HepG2 (cell line): Measurements from ENCODE around the gene PDSS2. TPM values are rescaled to one million over a fixed set of nuclear protein-coding genes. Genes with fewer than 3 reads are reported as not detected.
"Not testable (repeated sequence)": the region's sequence is repeated elsewhere in the genome, so short reads cannot be mapped to it uniquely, and the experiment has no call there.

Experiments used
- ATAC-seq: fragments of 200-7000 bp; cut with Tn5 transposase; 3 replicates; pipeline ENCODE4 v1.9.1; 2020; ENCODE audit warnings: mild to moderate bottlenecking, moderate library complexity
- BruUV-seq: library from RNA; stranded (reverse); fragments of 400-500 nt; replicated peaks from 2 replicates; lab custom pipeline; 2021; lab: Mats Ljungman, UMichigan
- CTCF ChIA-PET: fragments of 300-600 bp; formaldehyde crosslinking; extraction: SDS; loops from one replicate; lab custom pipeline; 2021; ENCODE audit warnings: low total read pairs, inconsistent platforms, low intra/inter-chr PET ratio; lab: Yijun Ruan, JAX
- POLR2A ChIA-PET: fragments of 350-600 bp; sonication (Branson Sonifier 250); formaldehyde crosslinking; loops from one replicate; lab custom pipeline; 2020; ENCODE audit warnings: antibody characterized with exemption, inconsistent platforms; lab: Yijun Ruan, JAX
- DNase-seq: peaks from one replicate; pipeline ENCODE4 v3.0.0-alpha.2; 2015; ENCODE audit warnings: low spot score
- FAIRE-seq: peaks from 3 replicates; lab custom pipeline; 2011; peaks lifted over from hg19 to GRCh38; lab: Jason Lieb, UNC
- H2AFZ ChIP-seq: one replicate; pipeline ENCODE4 v1.6.1; 2011; ENCODE audit warnings: low read length, inconsistent platforms
- H3K27ac ChIP-seq: fragments of 300-600 bp; 3 replicates; pipeline ENCODE4 v1.8.0; 2011; ENCODE audit warnings: mixed run types, mild to moderate bottlenecking, mixed read lengths, low read length, inconsistent platforms; ENCODE audit not compliant: insufficient read depth; ENCODE audit errors: extremely low read length
- H3K27me3 ChIP-seq, 2 experiments: fragments of 200-600 bp in 1 of 2; 2 replicates in 1 of 2; 3 replicates in 1 of 2; pipeline versions ENCODE4 v1.6.0 to v1.8.0; 2011; ENCODE audit warnings: low read length in 2 of 2, mild to moderate bottlenecking in 2 of 2, moderate library complexity in 2 of 2, inconsistent platforms in 1 of 2; ENCODE audit not compliant: insufficient read depth in 2 of 2, control insufficient read depth in 1 of 2
- H3K36me3 ChIP-seq, 2 experiments: fragments of 200-600 bp in 1 of 2; replicated peaks in 1 of 2; 2 replicates in 1 of 2; 3 replicates in 1 of 2; pipeline versions ENCODE4 v1.5.1 to v1.8.0; 2011; ENCODE audit warnings: low read length in 2 of 2, inconsistent platforms in 1 of 2; ENCODE audit not compliant: insufficient read depth in 2 of 2, control insufficient read depth in 1 of 2
- H3K4me1 ChIP-seq: 2 replicates; pipeline ENCODE4 v1.5.1; 2012; ENCODE audit warnings: low read length, inconsistent platforms; ENCODE audit not compliant: insufficient read depth
- H3K4me2 ChIP-seq: 2 replicates; pipeline ENCODE4 v1.6.0; 2011; ENCODE audit warnings: low read depth, low read length, inconsistent platforms
- H3K4me3 ChIP-seq, 3 experiments: fragments of 200-600 bp in 1 of 3; sonication (generic), shearing (Covaris generic) in 1 of 3; replicated peaks in 1 of 3; 2 replicates each; pipeline ENCODE4 v1.5.1; 2011 to 2016; ENCODE audit warnings: low read length in 3 of 3, inconsistent platforms in 2 of 3, low read depth in 2 of 3, mild to moderate bottlenecking in 2 of 3, control low read depth in 1 of 3, mixed read lengths in 1 of 3; ENCODE audit not compliant: insufficient read depth in 1 of 3
- H3K79me2 ChIP-seq: one replicate; pipeline ENCODE4 v1.6.1; 2011; ENCODE audit warnings: low read length, inconsistent platforms; ENCODE audit not compliant: insufficient read depth
- H3K9ac ChIP-seq: 2 replicates; pipeline ENCODE4 v1.6.0; 2011; ENCODE audit warnings: mild to moderate bottlenecking, low read depth, low read length, inconsistent platforms; ENCODE audit not compliant: insufficient read depth
- H3K9me3 ChIP-seq: 2 replicates; pipeline ENCODE4 v1.5.1; 2012; ENCODE audit warnings: mild to moderate bottlenecking, low read length
- H4K20me1 ChIP-seq: 2 replicates; pipeline ENCODE4 v1.6.0; 2011; ENCODE audit warnings: inconsistent platforms, mild to moderate bottlenecking, low read length, moderate library complexity; ENCODE audit not compliant: insufficient read depth
- JDP2 ChIP-seq: sonication (generic); formaldehyde crosslinking; IDR thresholded peaks from 2 replicates; pipeline ENCODE4 v1.8.1; 2022; ENCODE audit warnings: missing genetic modification reagents, borderline replicate concordance
- RBM39 ChIP-seq: fragments of 200-400 bp; formaldehyde crosslinking; IDR thresholded peaks from one replicate; pipeline ENCODE4 v1.6.1; 2018; ENCODE audit warnings: antibody characterized with exemption, mild to moderate bottlenecking, low read depth, low read length; ENCODE audit not compliant: poor library complexity, severe bottlenecking
- SOX13 ChIP-seq, 3 experiments: fragments of 450-650 bp in 1 of 3; sonication (generic) in 1 of 3; formaldehyde crosslinking in 1 of 3; IDR thresholded peaks in 2 of 3; conservative IDR thresholded peaks in 1 of 3; 2 replicates each; pipeline versions ENCODE4 v1.5.0 to v1.6.1; 2016 to 2020; ENCODE audit warnings: antibody characterized with exemption in 1 of 3, mild to moderate bottlenecking in 1 of 3, missing compliant biosample characterization in 1 of 3, missing genetic modification reagents in 1 of 3, moderate library complexity in 1 of 3
- TCF12 ChIP-seq, 2 experiments: fragments of 450-650 bp in 1 of 2; sonication (generic) in 1 of 2; formaldehyde crosslinking in 1 of 2; IDR thresholded peaks; 2 replicates each; pipeline versions ENCODE4 v1.6.1 to v1.8.0; 2017 to 2022; ENCODE audit warnings: antibody characterized with exemption in 1 of 2, mild to moderate bottlenecking in 1 of 2, missing genetic modification reagents in 1 of 2, moderate library complexity in 1 of 2
- ZBTB42 ChIP-seq: sonication (generic); formaldehyde crosslinking; IDR thresholded peaks from 2 replicates; pipeline ENCODE4 v1.5.0; 2020; ENCODE audit warnings: mild to moderate bottlenecking, missing genetic modification reagents
- ZEB1 ChIP-seq: IDR thresholded peaks from 2 replicates; pipeline ENCODE4 v1.6.1; 2012; ENCODE audit warnings: mild to moderate bottlenecking, low read depth, inconsistent platforms; ENCODE audit not compliant: insufficient replicate concordance
- ZNF292 ChIP-seq: sonication (generic); formaldehyde crosslinking; IDR thresholded peaks from 2 replicates; pipeline ENCODE4 v1.8.1; 2022; ENCODE audit warnings: mild to moderate bottlenecking, low read depth, missing genetic modification reagents, borderline replicate concordance
- ZNF678 ChIP-seq: sonication (generic); formaldehyde crosslinking; IDR thresholded peaks from 2 replicates; pipeline ENCODE4 v1.4.0; 2020; ENCODE audit warnings: mild to moderate bottlenecking, missing genetic modification reagents
- WGBS: methylation state at CpG from one replicate; pipeline ENCODE4 v1.1.6; 2017; ENCODE audit warnings: low lambda C conversion rate; 5-methylcytosine and 5-hydroxymethylcytosine counted together
- in situ Hi-C: cut with HindIII; loops from 2 replicates; pipeline ENCODE4 v1.10.0; 2017; ENCODE audit warnings: low pct_unique_long_range_greater_than_20kb; ENCODE audit not compliant: extremely low pct_ligation_motif_present
- intact Hi-C: fragments of 100-400 bp; cut with micrococcal nuclease; formaldehyde crosslinking; loops from one replicate; pipeline ENCODE4 v1.10.0; 2022; ENCODE audit not compliant: unreplicated experiment
- polyA plus RNA-seq, 8 experiments: library from polyadenylated mRNA; depleted of rRNA in 3 of 8; stranded (reverse) in 7 of 8; unstranded in 1 of 8; fragments of >200 nt; fragmentation: Illumina TruSeq in 4 of 8; extraction: Trizol in 4 of 8; gene quantifications; 2 replicates each; pipeline versions ENCODE4 v1.2.1 to v1.2.3, GENCODE V29; 2011 to 2016; ENCODE audit warnings: low read depth in 4 of 8, missing spikeins in 1 of 8, mixed read lengths in 1 of 8; ENCODE audit not compliant: insufficient read depth in 1 of 8
- total RNA-seq, 5 experiments: library from RNA; depleted of rRNA; stranded (reverse); fragments of >200 nt; fragmentation: Illumina TruSeq; extraction: Trizol; gene quantifications; 2 replicates each; pipeline ENCODE4 v1.2.3, GENCODE V29; 2016; ENCODE audit warnings: low read depth in 1 of 5
- TF ChIP-seq, protein P1 (sequence below): sonication (generic); formaldehyde crosslinking; IDR thresholded peaks from 2 replicates; pipeline ENCODE4 v1.8.0; 2022; ENCODE audit warnings: mild to moderate bottlenecking, missing genetic modification reagents

PDSS2 gene
- total and polyA plus RNA-seq, 2 of the 13 experiments (the other 11 are each of a cell fraction or from before 2014, with no cell fraction given) = 16.2 to 17.0 TPM

DNA sequence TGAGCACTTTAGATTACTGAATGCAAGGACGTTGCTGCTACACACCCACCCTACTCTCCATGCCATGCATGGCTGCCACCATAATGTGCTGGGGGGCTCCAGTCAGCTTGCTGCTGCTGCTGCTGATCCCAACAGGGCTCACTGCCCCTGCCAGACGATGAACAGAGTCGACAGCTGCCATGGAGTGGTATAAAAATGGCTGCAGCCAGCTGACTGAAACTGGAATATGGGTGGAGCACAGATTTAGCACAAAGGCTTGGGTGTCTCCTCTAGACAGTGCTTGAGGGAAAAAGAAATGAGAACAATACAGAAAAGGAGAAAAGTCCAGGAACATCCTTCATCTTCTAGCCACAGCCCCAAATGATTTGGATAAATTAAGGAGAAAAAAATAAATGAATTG lies 150.7 kb downstream of the PDSS2 start (continued):
- no peak for TF ChIP-seq ZNF678 (CRISPR knock-in tag)

DNA sequence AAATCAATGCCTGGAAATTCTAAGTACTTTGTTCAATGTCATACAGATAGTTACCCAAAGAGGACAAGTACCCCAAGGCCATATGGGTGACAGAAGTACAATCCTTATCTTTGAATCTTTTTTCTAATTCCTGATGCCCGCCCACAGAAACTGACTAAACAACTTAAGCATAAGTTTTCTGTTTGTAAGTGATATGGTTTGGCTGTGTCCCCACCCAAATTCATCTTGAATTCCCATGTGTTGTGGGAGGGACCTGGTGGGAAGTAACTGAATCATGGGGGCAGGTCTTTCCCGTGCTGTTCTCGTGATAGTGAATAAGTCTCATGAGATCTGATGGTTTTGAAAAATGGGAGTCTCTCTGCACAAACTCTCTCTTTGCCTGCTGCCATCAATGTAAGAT lies 153.4 kb downstream of the PDSS2 start:
- H3K27me3 ChIP-seq, in situ Hi-C loops, H3K27ac ChIP-seq, ATAC-seq, H2AFZ ChIP-seq, intact Hi-C loops, H3K9ac ChIP-seq, H3K4me1 ChIP-seq, CTCF ChIA-PET, H3K4me3 ChIP-seq, H4K20me1 ChIP-seq, H3K36me3 ChIP-seq, H3K79me2 ChIP-seq, H3K4me2 ChIP-seq, BruUV-seq, POLR2A ChIA-PET, H3K9me3 ChIP-seq, DNase-seq, FAIRE-seq: not testable (repeated sequence)
- WGBS = 100% methylated on average over 3 of the region's 3 CpGs

DNA sequence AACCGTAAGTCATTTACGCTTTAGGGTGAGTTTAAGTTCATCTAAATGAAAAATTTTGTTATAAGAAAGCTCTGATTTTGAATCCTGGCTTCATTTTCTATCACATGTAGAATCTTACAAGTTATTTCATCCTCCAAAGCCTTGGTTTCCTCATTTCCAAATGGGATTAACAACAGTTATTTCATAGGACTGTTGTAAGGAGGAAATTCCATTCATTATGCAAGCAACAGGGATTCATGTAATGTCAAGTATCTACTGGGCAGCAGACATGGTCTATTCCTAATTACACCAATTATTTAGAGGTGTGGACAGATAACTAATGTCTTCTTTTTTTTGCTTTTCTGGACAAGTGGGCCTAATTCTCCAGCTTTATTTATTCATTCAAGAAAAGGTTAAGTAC lies 154.0 kb downstream of the PDSS2 start:
- H3K9me3 ChIP-seq = no peaks in the 10 kb centered on the region
- H4K20me1 ChIP-seq = no peaks in the 10 kb centered on the region
- H3K4me2 ChIP-seq = no peak overlapping the region
- BruUV-seq = no TSS peak
- H3K79me2 ChIP-seq = no peaks in the 10 kb centered on the region
- in situ Hi-C loops = no loop called here
- DNase-seq (no peak), ATAC-seq (no peak), FAIRE-seq (no peak)
- intact Hi-C loops = no loop called here
- no peak overlapping the region for H3K4me3 ChIP-seq
- TF ChIP-seq ZNF292 (CRISPR knock-in tag) (no peak), TCF12 (IDR thresholded peaks at IDR 0.05) (no peak), TCF12 (CRISPR knock-in tag; IDR thresholded peaks at IDR 0.05) (no peak), ZBTB42 (CRISPR knock-in tag) (no peak), ZEB1 (no peak), RBM39 (no peak), SOX13 (IDR thresholded peaks at IDR 0.05) (no peak), SOX13 (CRISPR knock-in tag; conservative IDR thresholded peaks at IDR 0.05 in 1 of 2, IDR thresholded peaks at IDR 0.05 in 1 of 2) (no peak), JDP2 (CRISPR knock-in tag) (no peak)
- TF ChIP-seq, protein P1, sequence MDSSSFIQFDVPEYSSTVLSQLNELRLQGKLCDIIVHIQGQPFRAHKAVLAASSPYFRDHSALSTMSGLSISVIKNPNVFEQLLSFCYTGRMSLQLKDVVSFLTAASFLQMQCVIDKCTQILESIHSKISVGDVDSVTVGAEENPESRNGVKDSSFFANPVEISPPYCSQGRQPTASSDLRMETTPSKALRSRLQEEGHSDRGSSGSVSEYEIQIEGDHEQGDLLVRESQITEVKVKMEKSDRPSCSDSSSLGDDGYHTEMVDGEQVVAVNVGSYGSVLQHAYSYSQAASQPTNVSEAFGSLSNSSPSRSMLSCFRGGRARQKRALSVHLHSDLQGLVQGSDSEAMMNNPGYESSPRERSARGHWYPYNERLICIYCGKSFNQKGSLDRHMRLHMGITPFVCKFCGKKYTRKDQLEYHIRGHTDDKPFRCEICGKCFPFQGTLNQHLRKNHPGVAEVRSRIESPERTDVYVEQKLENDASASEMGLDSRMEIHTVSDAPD (CRISPR knock-in tag) = no peak
- 98% methylated on average over 2 of the region's 2 CpGs for WGBS
- no peak overlapping the region for H2AFZ ChIP-seq
- H3K36me3 ChIP-seq = no peaks in the 10 kb centered on the region; a peak in 1 of 5 replicates
- no peaks in the 10 kb centered on the region for H3K4me1 ChIP-seq
- no peak overlapping the region for H3K9ac ChIP-seq
- POLR2A ChIA-PET = no interaction called here
- H3K27me3 ChIP-seq = no peaks in the 10 kb centered on the region
- H3K27ac ChIP-seq = no peak overlapping the region
- CTCF ChIA-PET = no interaction called here
